SKM-1 (cell line): Measurements from ENCODE around the gene HLCS.
"Not testable (repeated sequence)": the region's sequence is repeated elsewhere in the genome, so short reads cannot be mapped to it uniquely, and the experiment has no call there.

Experiments
- DNase-seq: peaks from one replicate; lab custom pipeline; 2025; ENCODE audit not compliant: unreplicated experiment; lab: John Stamatoyannopoulos, UW

HLCS gene

DNA sequence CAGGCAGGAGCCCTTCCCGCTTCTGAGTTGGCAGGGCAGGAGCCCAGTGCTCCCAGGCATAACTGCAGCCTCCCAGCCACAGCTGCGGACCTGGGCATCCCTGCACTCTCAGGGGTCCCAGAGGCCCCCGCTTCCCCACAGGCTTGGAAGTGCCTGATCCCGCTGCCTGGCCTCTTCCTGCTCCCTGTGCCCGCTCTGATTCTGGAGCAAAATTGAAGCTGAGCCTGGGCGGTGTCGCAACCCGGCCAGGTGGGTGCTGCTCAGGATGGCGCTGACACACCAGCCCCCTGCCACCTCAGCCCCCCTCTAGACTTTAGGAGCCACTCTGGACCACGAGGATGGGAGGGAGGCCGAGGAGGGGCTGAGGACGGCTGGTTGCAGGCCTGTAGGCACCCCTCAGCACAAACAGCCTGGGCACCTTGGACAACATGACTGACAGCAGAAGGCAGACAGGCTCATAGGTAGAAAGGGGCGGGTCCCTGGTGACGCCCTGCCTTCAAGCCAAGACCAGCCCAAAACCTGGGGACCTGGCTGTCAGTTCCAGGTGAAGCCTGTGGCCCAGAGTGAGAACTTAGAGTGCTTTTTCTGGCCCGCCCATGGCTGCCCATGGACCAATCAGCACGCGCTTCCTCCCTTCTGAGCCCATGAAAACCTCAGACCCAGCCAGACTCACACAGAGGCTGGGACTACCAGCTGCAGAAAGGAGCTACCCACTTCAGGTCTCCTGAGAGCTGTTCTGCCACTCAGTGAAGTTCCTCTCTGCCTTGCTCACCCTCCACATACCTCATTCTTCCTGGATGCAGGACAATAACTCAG is 7.2 kb downstream of the HLCS start:
- no peak for DNase-seq

- no peak for DNase-seq
These were observed 10.7 kb downstream of the HLCS start for GRCh38 chr21:36955783-36956182.

DNA sequence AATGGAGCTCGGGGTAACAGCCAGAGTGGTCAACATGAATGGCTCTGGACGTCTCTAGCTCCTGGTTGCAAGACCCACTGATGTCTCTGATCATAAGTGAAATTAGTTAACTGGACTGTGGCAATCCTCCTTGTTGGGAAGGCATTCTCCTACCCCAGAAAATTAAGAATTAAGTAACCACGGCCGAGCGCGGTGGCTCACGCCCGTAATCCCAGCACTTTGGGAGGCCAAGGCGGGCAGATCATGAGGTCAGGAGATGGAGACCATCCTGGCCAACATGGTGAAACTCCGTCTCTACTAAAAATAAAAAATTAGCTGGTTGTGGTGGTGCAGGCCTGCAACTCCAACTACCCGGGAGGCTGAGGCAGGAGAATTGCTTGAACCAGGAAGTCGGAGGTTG is 14.1 kb downstream of the HLCS start:
- DNase-seq, result not testable (repeated sequence)

- DNase-seq, result no peak
These were observed 17.0 kb downstream of the HLCS start for GRCh38 chr21:36949171-36950141.

GRCh38 chr21:36948686-36949085 is 17.8 kb downstream of the HLCS start:
- no peak for DNase-seq

GRCh38 chr21:36946949-36947356 is 19.5 kb downstream of the HLCS start:
- DNase-seq, result no peak

DNA sequence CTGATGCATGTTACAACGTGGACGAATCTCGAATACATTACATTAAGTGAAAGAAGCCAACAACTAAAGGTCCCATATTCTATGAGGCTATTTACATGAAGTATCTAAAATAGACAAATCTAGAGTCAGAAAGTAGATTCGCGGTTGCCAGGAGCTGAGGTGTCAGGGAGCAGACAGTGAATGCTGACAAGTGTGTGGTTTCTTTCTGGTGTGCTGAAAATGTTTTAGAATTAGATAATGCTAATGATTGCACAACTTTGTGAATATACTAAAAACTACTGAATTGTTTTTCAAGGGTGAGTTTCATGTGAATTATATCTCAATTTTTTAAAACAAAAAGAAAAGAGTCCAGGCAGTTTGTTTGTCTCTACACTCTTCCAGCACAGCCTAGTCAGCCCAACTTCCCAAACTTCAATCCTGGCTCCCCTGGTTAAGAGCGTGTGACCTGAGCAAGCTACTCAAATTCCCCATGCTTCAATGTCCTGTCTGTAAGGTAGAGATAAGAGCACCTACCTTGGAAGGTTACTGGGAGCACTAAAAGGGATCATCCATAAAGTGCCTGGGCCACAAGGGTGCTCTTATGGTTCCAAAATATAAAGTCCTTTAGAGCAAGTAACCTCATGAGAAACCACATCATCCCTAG is 20.9 kb downstream of the HLCS start:
- DNase-seq, result no peak

GRCh38 chr21:36936361-36937135 is 29.9 kb downstream of the HLCS start:
- DNase-seq, result no peak

DNA sequence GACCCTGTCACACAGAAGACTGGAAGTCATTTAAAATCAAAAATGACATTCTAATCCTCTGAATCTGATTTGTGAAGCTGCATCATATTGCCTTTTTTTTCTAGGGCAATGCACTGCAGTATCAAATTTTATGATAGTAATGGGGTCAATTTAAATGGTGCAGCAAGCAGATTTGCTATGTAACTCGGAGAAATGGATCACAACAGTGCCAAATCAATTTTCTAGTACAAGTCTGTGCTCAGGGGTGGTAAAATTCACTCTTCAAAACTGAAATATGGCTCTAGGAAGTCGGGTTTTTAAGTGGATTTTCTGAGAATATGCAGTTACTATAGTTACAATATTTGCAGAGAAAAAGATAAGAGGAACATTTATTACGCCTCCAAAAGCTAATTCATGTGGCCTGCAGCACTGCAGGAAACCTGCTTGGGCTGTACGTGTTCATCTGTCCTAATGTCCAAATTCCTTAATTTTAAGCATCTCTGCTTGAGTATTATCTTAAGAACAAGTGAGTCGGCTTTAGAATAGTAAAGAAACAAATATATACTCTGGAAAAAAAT is 31.5 kb downstream of the HLCS start:
- no peak for DNase-seq

GRCh38 chr21:36932161-36932816 is 34.2 kb downstream of the HLCS start:
- no peak for DNase-seq

- no peak for DNase-seq
These were observed 36.8 kb downstream of the HLCS start for GRCh38 chr21:36929622-36930021.

- DNase-seq, result no peak
These were observed 37.5 kb downstream of the HLCS start for GRCh38 chr21:36928960-36929359.

- peak; percentile 33 for DNase-seq
These were observed 38.8 kb downstream of the HLCS start for GRCh38 chr21:36927719-36928117.

GRCh38 chr21:36926989-36927718 is 39.3 kb downstream of the HLCS start:
- no peak for DNase-seq

- no peak for DNase-seq
These were observed 43.2 kb downstream of the HLCS start for GRCh38 chr21:36923270-36923669.

DNA sequence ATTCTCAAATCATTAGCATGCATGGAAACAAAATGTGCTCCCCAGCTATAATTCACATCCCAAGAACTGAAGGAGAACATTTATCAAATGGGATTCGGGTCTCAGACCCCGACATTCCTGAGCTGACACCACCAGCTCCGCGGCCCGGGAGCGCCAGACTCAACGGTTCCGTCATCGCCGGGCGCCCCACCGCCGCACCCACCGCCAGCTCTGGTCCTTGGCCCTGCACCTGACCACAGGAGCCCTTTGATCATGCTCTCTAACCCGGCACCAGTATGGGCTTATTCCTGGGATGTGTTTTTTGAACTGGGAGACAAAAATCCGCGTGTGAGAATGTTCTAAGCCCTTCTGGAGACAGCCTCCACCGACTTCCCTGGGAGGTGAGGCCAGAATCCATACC is 43.6 kb downstream of the HLCS start:
- no peak for DNase-seq

DNA sequence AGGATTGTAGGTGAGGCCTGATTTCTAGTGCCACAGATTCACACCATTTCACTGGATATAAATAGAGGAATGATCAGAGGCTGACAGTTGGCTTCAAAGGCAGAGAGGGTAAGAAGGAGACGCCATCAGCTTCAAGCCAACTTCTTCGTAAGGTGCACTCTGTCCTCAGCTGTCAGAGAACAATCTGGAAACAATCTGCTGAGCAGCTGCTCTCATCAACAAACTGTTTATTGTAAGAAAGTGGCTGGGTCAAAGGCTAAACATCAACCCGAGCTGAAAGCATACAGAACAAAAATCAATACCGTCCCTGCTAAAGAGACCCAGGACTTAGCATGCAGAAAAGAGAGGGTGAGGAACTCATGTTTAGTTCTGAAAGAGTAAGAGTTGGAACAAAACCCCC is 48.2 kb downstream of the HLCS start:
- no peak for DNase-seq

GRCh38 chr21:36917471-36918158 is 48.9 kb downstream of the HLCS start:
- DNase-seq, result no peak

- no peak for DNase-seq
These were observed 49.8 kb downstream of the HLCS start for GRCh38 chr21:36916718-36917117.
